Omental fat pad (tissue), 4 donors: ENCODE data around the gene ACBD3. TPM values are rescaled to one million over a fixed set of nuclear protein-coding genes. Genes with fewer than 3 reads are reported as not detected.

Source experiments
- ATAC-seq: fragments of 150-250 bp; one replicate; pipeline ENCODE4 v1.9.1; 2016; ENCODE audit warnings: mild to moderate bottlenecking, moderate library complexity; ENCODE audit not compliant: low FRiP score
- DNase-seq: peaks from one replicate; pipeline ENCODE4 v3.0.0-alpha.2; 2019; ENCODE audit warnings: low spot score
- small RNA-seq: library from RNA; depleted of rRNA; stranded (forward); fragments of <200 nt; gene quantifications from one replicate; pipeline ENCODE3, GENCODE V24; 2016
- total RNA-seq, 4 donors: library from RNA; depleted of rRNA; stranded (reverse); fragments of >200 nt; gene quantifications; one replicate each; pipeline ENCODE4 v1.1.0, GENCODE V29; 2016
- TF ChIP-seq, protein P1 (sequence below), 3 donors: fragments of 450-650 bp; IDR thresholded peaks; one replicate each; pipeline ENCODE4 v1.5.1; 2016 to 2017; ENCODE audit warnings: antibody characterized with exemption in 3 of 3, mild to moderate bottlenecking in 3 of 3, moderate library complexity in 2 of 3

Gene ACBD3
- total RNA-seq, 4 donors from 2014 or later: 43.1 to 52.9 (median 48.1) TPM

DNA sequence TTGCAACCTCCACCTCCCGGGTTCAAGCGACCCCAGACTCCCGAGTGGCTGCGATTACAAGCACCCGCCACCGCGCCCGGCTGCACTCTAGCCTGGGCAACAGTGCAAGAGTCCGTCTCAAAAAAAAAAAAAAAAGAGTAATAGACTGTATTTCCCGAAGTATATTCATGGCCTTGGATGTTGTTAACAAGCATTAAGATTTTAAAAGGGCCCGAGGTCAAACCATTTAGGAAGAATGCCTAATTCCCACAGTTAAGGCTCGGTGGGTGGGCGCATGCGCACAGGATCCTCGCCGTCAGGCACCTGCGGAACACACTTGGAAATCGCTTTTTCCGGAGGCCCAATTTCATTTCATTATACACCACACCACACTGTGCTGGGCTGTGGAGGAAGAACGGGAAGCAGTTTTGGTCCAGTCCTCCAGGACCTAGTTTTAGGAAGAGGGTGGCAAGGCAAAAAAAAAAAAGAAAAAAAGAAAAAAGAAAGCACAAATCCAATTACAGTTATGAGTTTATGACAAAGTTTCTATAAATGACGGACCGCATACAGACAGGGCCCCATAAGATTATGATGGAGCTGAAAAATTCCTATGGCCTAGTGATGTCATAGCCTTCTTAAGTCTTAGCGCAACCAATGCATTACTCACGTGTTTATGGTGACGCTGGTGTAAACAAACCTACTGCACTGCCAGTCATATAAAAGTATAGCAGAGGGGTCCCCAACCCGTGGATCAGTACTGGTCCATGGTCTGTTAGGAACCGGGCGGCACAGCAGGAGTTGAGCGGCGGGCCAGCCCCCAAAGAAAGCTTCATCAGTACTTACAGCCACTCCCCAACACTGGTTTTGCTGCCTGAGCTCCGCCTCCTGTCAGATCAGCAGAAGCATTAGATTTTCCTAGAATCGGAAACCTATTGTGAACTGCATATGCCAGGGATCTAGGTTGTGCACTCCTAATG, 85.8 kb downstream of the ACBD3 start:
- TF ChIP-seq, protein P1, sequence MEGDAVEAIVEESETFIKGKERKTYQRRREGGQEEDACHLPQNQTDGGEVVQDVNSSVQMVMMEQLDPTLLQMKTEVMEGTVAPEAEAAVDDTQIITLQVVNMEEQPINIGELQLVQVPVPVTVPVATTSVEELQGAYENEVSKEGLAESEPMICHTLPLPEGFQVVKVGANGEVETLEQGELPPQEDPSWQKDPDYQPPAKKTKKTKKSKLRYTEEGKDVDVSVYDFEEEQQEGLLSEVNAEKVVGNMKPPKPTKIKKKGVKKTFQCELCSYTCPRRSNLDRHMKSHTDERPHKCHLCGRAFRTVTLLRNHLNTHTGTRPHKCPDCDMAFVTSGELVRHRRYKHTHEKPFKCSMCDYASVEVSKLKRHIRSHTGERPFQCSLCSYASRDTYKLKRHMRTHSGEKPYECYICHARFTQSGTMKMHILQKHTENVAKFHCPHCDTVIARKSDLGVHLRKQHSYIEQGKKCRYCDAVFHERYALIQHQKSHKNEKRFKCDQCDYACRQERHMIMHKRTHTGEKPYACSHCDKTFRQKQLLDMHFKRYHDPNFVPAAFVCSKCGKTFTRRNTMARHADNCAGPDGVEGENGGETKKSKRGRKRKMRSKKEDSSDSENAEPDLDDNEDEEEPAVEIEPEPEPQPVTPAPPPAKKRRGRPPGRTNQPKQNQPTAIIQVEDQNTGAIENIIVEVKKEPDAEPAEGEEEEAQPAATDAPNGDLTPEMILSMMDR (IDR thresholded peaks at IDR 0.05): no peak
- DNase-seq: no peak
- ATAC-seq: no peak

DNA sequence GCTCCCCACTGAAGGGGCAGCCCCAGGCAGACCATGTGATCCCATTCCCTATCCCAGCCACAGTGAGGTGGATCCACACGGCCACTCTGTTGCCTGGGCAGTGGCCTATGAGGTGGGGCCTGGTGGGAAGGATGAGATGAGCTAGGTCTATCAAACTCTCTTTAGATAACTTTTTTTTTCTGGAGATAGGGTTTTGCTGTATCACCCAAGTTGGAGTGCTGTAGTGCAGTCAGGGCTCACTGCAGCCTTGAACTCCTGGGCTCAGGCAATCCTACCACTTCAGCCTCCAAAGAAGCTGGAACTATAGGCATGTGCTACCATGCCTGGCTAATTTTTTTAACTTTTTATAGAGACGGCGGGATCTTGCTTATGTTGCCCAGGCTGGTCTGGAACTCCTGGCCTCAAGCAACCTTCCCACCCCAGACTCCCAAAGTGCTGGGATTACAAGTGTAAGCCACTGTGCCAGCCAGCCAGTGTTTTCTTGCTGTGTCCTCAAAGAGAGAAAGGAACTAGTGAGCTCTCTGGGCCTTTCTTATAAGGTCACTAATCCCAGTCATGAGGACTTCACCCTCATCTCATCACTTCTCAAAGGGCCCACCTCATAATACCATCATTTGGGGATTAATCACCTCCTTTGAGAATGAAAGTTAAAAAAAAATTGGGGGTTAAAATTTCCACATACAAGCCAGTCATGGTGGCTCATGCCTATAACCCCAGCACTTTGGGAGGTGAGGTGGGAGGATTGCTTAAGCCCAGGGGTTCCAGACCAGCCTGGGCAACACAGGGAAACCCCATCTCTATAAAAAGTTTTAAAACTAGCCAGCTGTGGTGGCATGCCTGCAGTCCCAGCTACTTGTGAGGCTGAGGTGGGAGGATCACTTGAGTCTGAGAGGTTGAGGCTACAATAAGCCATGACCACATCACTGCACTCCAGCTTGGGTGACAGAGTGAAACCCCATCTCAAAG, 87.4 kb downstream of the ACBD3 start:
- ATAC-seq (no peak), DNase-seq (no peak)
- TF ChIP-seq, protein P1 (IDR thresholded peaks at IDR 0.05): no peak

DNA sequence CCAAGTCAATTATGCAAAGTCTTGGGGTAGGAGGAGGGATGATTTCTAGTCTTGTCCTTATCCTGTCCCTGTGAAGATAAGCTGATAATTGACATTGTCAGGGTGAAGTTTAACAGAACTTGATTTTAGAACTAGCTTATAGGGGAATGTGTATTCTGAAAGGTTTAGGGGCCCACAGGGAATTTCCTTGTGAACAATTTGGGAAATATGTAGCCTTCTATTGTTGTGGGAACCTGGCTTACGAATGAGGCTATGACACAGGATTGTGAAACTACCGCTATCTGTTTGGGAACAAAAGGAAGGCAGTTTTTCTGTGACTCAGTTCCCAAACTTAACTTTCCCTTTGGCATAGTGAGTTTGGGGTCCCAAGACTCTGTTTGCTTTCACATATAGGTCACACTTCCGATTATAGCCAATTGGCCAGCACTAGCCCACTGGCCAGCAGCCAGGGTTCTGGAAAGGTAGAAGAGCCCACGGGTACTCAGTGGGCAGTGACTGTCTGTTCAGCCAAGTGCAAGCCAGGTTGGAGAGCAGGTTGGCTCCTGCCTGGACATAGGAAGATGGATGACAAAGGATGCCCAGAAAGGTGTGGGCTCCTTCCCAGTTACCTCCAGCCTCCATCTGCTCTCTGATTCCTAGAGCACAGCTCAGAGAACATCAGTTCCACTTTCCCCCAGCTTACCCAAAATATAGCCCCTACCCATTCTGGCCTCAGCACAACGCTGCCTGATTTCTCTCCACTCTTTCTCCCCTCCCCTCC, 88.5 kb downstream of the ACBD3 start:
- no peak for DNase-seq
- TF ChIP-seq, protein P1 (IDR thresholded peaks at IDR 0.05): no peak
- ATAC-seq: no peak

DNA sequence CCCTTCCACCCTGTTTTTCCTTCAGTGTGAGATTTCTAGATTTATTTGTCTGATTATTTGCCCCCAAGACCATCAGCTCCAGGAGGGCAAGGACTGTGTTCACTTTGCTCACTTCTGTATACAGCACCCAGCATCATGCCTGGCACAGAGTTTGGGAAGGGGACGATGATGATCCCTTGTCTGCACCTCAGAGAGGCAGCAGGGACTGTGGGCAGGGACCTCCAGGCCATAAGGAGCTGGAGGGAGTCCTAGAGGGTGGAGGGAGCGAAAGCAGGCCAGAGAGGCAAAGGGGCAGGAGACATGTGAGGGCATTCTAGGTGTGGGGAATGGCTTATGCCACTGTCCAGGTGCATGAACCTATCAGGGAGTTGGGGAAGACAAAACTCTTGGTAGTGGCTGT, 91.3 kb downstream of the ACBD3 start:
- TF ChIP-seq, protein P1 (IDR thresholded peaks at IDR 0.05): no peak
- no peak for DNase-seq
- ATAC-seq: no peak

Small RNA genes lying within 50 kb of the gene (small RNA-seq; reads per million reads assigned to genes)
- not detected for gene AL512343.1

Other genes with a start within 250 kb of the ACBD3 start
- gene LEFTY2, start 245.5 kb downstream of the ACBD3 start, total RNA-seq: 1 to 10 TPM in 1 of 4 donors, under 1 TPM in 2, not detected in 1; 0.36 to 4.5 (median 0.63) TPM
- 10 to 100 TPM; 18.0 to 42.3 (median 21.5) TPM for gene SDE2, start 187.4 kb downstream of the ACBD3 start, total RNA-seq
- 100 to 1,000 TPM; 284 to 317 (median 305) TPM for gene H3-3A, start 124.0 kb downstream of the ACBD3 start, total RNA-seq
- under 1 TPM in 1 of 4 donors, not detected in 3; 0.84 TPM for gene MIXL1, start 36.9 kb upstream of the ACBD3 start, total RNA-seq
- gene LIN9, start 122.4 kb upstream of the ACBD3 start, total RNA-seq: 1 to 10 TPM; 1.6 to 6.0 (median 2.3) TPM
- 10 to 100 TPM; 62.3 to 76.9 (median 63.4) TPM for gene PARP1, start 221.4 kb upstream of the ACBD3 start, total RNA-seq